DND-41 (cell line): ENCODE data around the gene PPP3CA.

Source experiments
- EZH2 ChIP-seq: IDR thresholded peaks from 3 replicates; pipeline ENCODE4 v1.6.1; 2012; ENCODE audit warnings: borderline replicate concordance, low read depth, mild to moderate bottlenecking, moderate library complexity, low read length, inconsistent platforms; ENCODE audit not compliant: severe bottlenecking
- TF ChIP-seq, protein P1 (sequence below): IDR thresholded peaks from 2 replicates; pipeline ENCODE4 v1.5.1; 2012; ENCODE audit warnings: borderline replicate concordance, low read length, moderate library complexity, mild to moderate bottlenecking; ENCODE audit not compliant: poor library complexity, severe bottlenecking; ENCODE audit errors: extremely low read depth

GRCh38 chr4:101345596-101346350 is 1.6 kb downstream of the PPP3CA start:
- TF ChIP-seq, protein P1, sequence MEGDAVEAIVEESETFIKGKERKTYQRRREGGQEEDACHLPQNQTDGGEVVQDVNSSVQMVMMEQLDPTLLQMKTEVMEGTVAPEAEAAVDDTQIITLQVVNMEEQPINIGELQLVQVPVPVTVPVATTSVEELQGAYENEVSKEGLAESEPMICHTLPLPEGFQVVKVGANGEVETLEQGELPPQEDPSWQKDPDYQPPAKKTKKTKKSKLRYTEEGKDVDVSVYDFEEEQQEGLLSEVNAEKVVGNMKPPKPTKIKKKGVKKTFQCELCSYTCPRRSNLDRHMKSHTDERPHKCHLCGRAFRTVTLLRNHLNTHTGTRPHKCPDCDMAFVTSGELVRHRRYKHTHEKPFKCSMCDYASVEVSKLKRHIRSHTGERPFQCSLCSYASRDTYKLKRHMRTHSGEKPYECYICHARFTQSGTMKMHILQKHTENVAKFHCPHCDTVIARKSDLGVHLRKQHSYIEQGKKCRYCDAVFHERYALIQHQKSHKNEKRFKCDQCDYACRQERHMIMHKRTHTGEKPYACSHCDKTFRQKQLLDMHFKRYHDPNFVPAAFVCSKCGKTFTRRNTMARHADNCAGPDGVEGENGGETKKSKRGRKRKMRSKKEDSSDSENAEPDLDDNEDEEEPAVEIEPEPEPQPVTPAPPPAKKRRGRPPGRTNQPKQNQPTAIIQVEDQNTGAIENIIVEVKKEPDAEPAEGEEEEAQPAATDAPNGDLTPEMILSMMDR, result peak; percentile 1
- TF ChIP-seq EZH2, result no peak
